ENCODE measurements around the gene COL4A6.
"Not testable (repeated sequence)": the region's sequence is repeated elsewhere in the genome, so short reads cannot be mapped to it uniquely, and the experiment has no call there.

DNA sequence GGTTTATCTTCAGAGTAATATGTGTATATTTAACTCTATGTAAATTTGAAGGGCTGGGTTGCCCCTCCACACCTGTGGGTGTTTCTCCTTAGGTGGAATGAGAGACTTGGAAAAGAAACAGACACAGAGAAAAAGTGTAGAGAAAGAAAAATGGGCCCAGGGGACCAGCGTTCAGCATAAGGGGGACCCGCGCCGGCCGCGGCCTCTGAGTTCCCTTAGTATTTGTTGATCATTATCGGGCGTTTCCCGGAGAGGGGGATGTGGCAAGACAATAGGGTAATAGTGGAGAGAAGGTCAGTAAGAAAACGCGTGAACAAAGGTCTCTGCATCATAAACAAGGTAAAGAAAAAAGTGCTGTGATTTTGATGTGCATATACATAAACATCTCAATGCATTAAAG lies 61.4 kb downstream of the COL4A6 start:
- TF ChIP-seq, protein P1, sequence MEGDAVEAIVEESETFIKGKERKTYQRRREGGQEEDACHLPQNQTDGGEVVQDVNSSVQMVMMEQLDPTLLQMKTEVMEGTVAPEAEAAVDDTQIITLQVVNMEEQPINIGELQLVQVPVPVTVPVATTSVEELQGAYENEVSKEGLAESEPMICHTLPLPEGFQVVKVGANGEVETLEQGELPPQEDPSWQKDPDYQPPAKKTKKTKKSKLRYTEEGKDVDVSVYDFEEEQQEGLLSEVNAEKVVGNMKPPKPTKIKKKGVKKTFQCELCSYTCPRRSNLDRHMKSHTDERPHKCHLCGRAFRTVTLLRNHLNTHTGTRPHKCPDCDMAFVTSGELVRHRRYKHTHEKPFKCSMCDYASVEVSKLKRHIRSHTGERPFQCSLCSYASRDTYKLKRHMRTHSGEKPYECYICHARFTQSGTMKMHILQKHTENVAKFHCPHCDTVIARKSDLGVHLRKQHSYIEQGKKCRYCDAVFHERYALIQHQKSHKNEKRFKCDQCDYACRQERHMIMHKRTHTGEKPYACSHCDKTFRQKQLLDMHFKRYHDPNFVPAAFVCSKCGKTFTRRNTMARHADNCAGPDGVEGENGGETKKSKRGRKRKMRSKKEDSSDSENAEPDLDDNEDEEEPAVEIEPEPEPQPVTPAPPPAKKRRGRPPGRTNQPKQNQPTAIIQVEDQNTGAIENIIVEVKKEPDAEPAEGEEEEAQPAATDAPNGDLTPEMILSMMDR (IDR thresholded peaks at IDR 0.05), result not testable (repeated sequence)
- not testable (repeated sequence) for TF ChIP-seq POLR2A (IDR thresholded peaks at IDR 0.05)

All from thyroid gland (tissue), 4 donors.